ENCODE measurements around the gene S100PBP. TPM values are rescaled to one million over a fixed set of nuclear protein-coding genes. Genes with fewer than 3 reads are reported as not detected.

Gene S100PBP
- total and polyA plus RNA-seq, 2 of the 4 experiments (the other 2 are of a cell fraction): 13.9 to 20.3 TPM

GRCh38 chr1:32869923-32870614 lies 52.6 kb downstream of the S100PBP start:
- Histone ChIP-seq H3K56ac (ENCODE audit: extremely low read depth, insufficient read depth, low read length) (no peak overlapping the region), H3K18ac (ENCODE audit: low read depth, low read length) (no peak overlapping the region), H3K4me1 (ENCODE audit: control insufficient read depth, insufficient read depth, low read length) (peaks cover 4% of the 10 kb centered on the region; the same call in 1 of the 2 replicates), H4K20me1 (ENCODE audit: insufficient read depth, low read length) (peaks cover 12% of the 10 kb centered on the region), H2BK5ac (ENCODE audit: low read depth, low read length, poor library complexity, severe bottlenecking) (no peak overlapping the region), H2AFZ (replicated peaks; ENCODE audit: low read length, poor library complexity) (peak overlapping the region; percentile 72), H2AK9ac (replicated peaks; ENCODE audit: low read depth, low read length, poor library complexity) (peak overlapping the region; percentile 77), H2BK15ac (ENCODE audit: low read depth, low read length) (no peak overlapping the region), H3K9ac (ENCODE audit: low read depth, low read length) (peak overlapping the region; percentile 49; the same call in 1 of the 2 replicates), H3K27me3 (ENCODE audit: control insufficient read depth, insufficient read depth, low read length) (peaks cover 15% of the 10 kb centered on the region), H3K4ac (ENCODE audit: low read depth, low read length) (no peak overlapping the region), H3K4me2 (ENCODE audit: low read depth, low read length) (peak overlapping the region; percentile 78), H3K27ac (ENCODE audit: insufficient read depth, low read length) (no peak overlapping the region), H3K9me3 (ENCODE audit: control insufficient read depth, insufficient read depth, low read length) (no peaks in the 10 kb centered on the region), H3K79me1 (ENCODE audit: low read depth in 1 of 2, low read length in 2 of 2) (no peaks in the 10 kb centered on the region), H2BK120ac (ENCODE audit: low read depth, low read length) (no peak overlapping the region), H2AK5ac (ENCODE audit: low read depth, low read length) (no peak overlapping the region), H3K23ac (ENCODE audit: low read depth, low read length) (no peak overlapping the region), H3K9me1 (ENCODE audit: insufficient read depth, low read length) (no peaks in the 10 kb centered on the region), H3K4me3 (ENCODE audit: insufficient read depth, low read depth, low read length) (peak overlapping the region; percentile 22; the same call in 1 of the 2 replicates), H3K14ac (replicated peaks; ENCODE audit: low read depth, low read length) (no peak overlapping the region), H4K8ac (ENCODE audit: low read depth in 2 of 2, low read length in 2 of 2) (no peak overlapping the region), H4K91ac (ENCODE audit: insufficient read depth, low read depth, low read length) (no peak overlapping the region), H3K36me3 (ENCODE audit: control insufficient read depth, insufficient read depth, low read length) (peaks cover 1% of the 10 kb centered on the region; the same call in 1 of the 2 replicates), H4K5ac (ENCODE audit: low read depth, low read length) (no peak overlapping the region), H2BK20ac (ENCODE audit: low read depth, low read length) (no peak overlapping the region)
- WGBS, 2 experiments (ENCODE audit: extremely low coverage in 2 of 2, insufficient read length in 1 of 2): 53% methylated on average over 6 of the region's 16 CpGs; no CpG with 5 or more reads in 1 of the 2 experiments
- TF ChIP-seq MAFK (IDR thresholded peaks at IDR 0.05; ENCODE audit: low read depth, low read length) (no peak), CEBPB (IDR thresholded peaks at IDR 0.05; ENCODE audit: low read depth, low read length) (no peak), CTCF (conservative IDR thresholded peaks at IDR 0.05; ENCODE audit: low read depth, low read length) (no peak), SMC3 (IDR thresholded peaks at IDR 0.05; ENCODE audit: low read depth, low read length) (no peak), RCOR1 (IDR thresholded peaks at IDR 0.05; ENCODE audit: insufficient replicate concordance, low read length) (no peak)
- DNase-seq: no peak
- ChIA-PET CTCF (no interaction called here), POLR2A (ENCODE audit: unreplicated experiment) (no interaction called here)
- intact Hi-C loops (cut with micrococcal nuclease): no loop called here
- dilution Hi-C loops (cut with HindIII; ENCODE audit: low sequenced_read_pairs, unreplicated experiment): no loop called here
- ATAC-seq (ENCODE audit: low read depth): no peak
- BruUV-seq (replicated peaks): no TSS peak
- in situ Hi-C loops (cut with MboI; ENCODE audit: low sequenced_read_pairs): no loop called here
